Stimulated activated CD4-positive, alpha-beta T cell treated with anti-CD3 and anti-CD28 coated beads, TNF-alpha, amount 100 ng/mL, for 1 hour (primary cell): Measurements from ENCODE around the gene ZNF678.
"Not testable (repeated sequence)": the region's sequence is repeated elsewhere in the genome, so short reads cannot be mapped to it uniquely, and the experiment has no call there.

Experiments
- DNase-seq, 3 donors: peaks; one replicate each; pipeline ENCODE4 v3.0.0-alpha.2; 2020; ENCODE audit warnings: low read depth in 3 of 3, low spot score in 1 of 3

ZNF678 gene

GRCh38 chr1:227596222-227596621 lies 32.9 kb downstream of the ZNF678 start:
- not testable (repeated sequence) for DNase-seq

- no peak for DNase-seq
Measured at GRCh38 chr1:227603327-227603726, 40.0 kb downstream of the ZNF678 start.

GRCh38 chr1:227604446-227604845 lies 41.1 kb downstream of the ZNF678 start:
- no peak for DNase-seq

GRCh38 chr1:227606271-227606670 lies 42.9 kb downstream of the ZNF678 start:
- DNase-seq, result not testable (repeated sequence)

- no peak for DNase-seq
Measured at GRCh38 chr1:227607336-227607898, 44.1 kb downstream of the ZNF678 start.

GRCh38 chr1:227612658-227613057 lies 49.3 kb downstream of the ZNF678 start:
- DNase-seq, result no peak

GRCh38 chr1:227613526-227613925 lies 50.2 kb downstream of the ZNF678 start:
- DNase-seq, result no peak

- DNase-seq, result no peak
Measured at GRCh38 chr1:227621211-227621610, 57.9 kb downstream of the ZNF678 start.

GRCh38 chr1:227622739-227623475 lies 59.6 kb downstream of the ZNF678 start:
- no peak for DNase-seq

GRCh38 chr1:227632325-227632724 lies 69.0 kb downstream of the ZNF678 start:
- no peak for DNase-seq

- no peak for DNase-seq
Measured at GRCh38 chr1:227635596-227635995, 72.2 kb downstream of the ZNF678 start.

GRCh38 chr1:227654431-227654830 lies 91.1 kb downstream of the ZNF678 start:
- no peak for DNase-seq

- DNase-seq, result no peak
Measured at GRCh38 chr1:227654858-227655752, 91.7 kb downstream of the ZNF678 start.

- no peak for DNase-seq
Measured at GRCh38 chr1:227661495-227661894, 98.1 kb downstream of the ZNF678 start.

GRCh38 chr1:227662933-227663332 lies 99.6 kb downstream of the ZNF678 start:
- no peak for DNase-seq

- no peak for DNase-seq
Measured at GRCh38 chr1:227666286-227666685, 102.9 kb downstream of the ZNF678 start.

GRCh38 chr1:227673441-227673840 lies 110.1 kb downstream of the ZNF678 start:
- no peak for DNase-seq

- DNase-seq, result no peak
Measured at GRCh38 chr1:227685807-227686206, 122.5 kb downstream of the ZNF678 start.

- no peak for DNase-seq
Measured at GRCh38 chr1:227697321-227697864, 134.0 kb downstream of the ZNF678 start.

GRCh38 chr1:227701631-227702030 lies 138.3 kb downstream of the ZNF678 start:
- DNase-seq, result not testable (repeated sequence)

GRCh38 chr1:227707846-227708245 lies 144.5 kb downstream of the ZNF678 start:
- no peak for DNase-seq

- no peak for DNase-seq
Measured at GRCh38 chr1:227709451-227709850, 146.1 kb downstream of the ZNF678 start.
